HCT116 (cell line): Measurements from ENCODE around the gene PNPLA2. TPM values are rescaled to one million over a fixed set of nuclear protein-coding genes. Genes with fewer than 3 reads are reported as not detected.

Experiments used
- ATAC-seq: fragments of 200-7000 bp; cut with Tn5 transposase; 2 replicates; pipeline ENCODE4 v1.9.1; 2020; ENCODE audit warnings: mild to moderate bottlenecking, moderate library complexity
- BruUV-seq: library from RNA; stranded (reverse); fragments of 400-500 nt; replicated peaks from 2 replicates; lab custom pipeline; 2021; lab: Mats Ljungman, UMichigan
- CTCF ChIA-PET: fragments of 300-600 bp; sonication (Branson Sonifier 250); formaldehyde crosslinking; loops from one replicate; lab custom pipeline; 2021; ENCODE audit warnings: antibody characterized with exemption; lab: Charles Lee
- POLR2A ChIA-PET: fragments of 300-600, 350-600 bp; sonication (Branson Sonifier 250); formaldehyde crosslinking; loops from one replicate; lab custom pipeline; 2021; ENCODE audit warnings: antibody characterized with exemption; lab: Charles Lee
- RAD21 ChIA-PET, 2 experiments: fragments of 300-600 bp; sonication (Branson Sonifier 250); formaldehyde crosslinking; loops; one replicate each; lab custom pipeline; 2023; ENCODE audit warnings: low total read pairs in 2 of 2; ENCODE audit not compliant: uncharacterized antibody in 2 of 2, unreplicated experiment in 2 of 2, low non-redundant PET in 1 of 2; lab: Charles Lee
- DNase-seq: peaks from one replicate; pipeline ENCODE4 v3.0.0-alpha.2; 2010; ENCODE audit warnings: low read depth, low spot score
- H2AFZ ChIP-seq: fragments of 200-600 bp; shearing (Covaris generic), sonication (generic); 2 replicates; pipeline ENCODE4 v1.6.1; 2017; ENCODE audit warnings: low read depth, mixed run types, mixed read lengths, antibody characterized with exemption, low read length; ENCODE audit not compliant: poor library complexity, severe bottlenecking
- H3K27ac ChIP-seq: 2 replicates; pipeline ENCODE4 v1.5.1; 2012; ENCODE audit warnings: low read depth, low read length
- H3K27me3 ChIP-seq: fragments of 200-600 bp; sonication (generic); 2 replicates; pipeline ENCODE4 v1.6.1; 2016; ENCODE audit warnings: mixed run types, low read length, mixed read lengths; ENCODE audit not compliant: insufficient read depth
- H3K36me3 ChIP-seq, 2 experiments: fragments of 200-500 bp in 1 of 2; fragments of 200-600 bp in 1 of 2; sonication (Bioruptor generic) in 1 of 2; sonication (generic) in 1 of 2; 2 replicates each; pipeline versions ENCODE4 v1.5.1 to v1.6.1; 2014 to 2016; ENCODE audit warnings: low read length in 2 of 2, inconsistent platforms in 1 of 2, mixed read lengths in 1 of 2, mixed run types in 1 of 2; ENCODE audit not compliant: insufficient read depth in 2 of 2, control insufficient read depth in 1 of 2
- H3K4me1 ChIP-seq, 2 experiments: fragments of 200-600 bp in 1 of 2; sonication (generic) in 1 of 2; 2 replicates each; pipeline versions ENCODE4 v1.5.1 to v1.6.1; 2012 to 2017; ENCODE audit warnings: low read length in 2 of 2, inconsistent platforms in 1 of 2, mild to moderate bottlenecking in 1 of 2, mixed read lengths in 1 of 2, mixed run types in 1 of 2, moderate library complexity in 1 of 2; ENCODE audit not compliant: insufficient read depth in 2 of 2, control insufficient read depth in 1 of 2
- H3K4me2 ChIP-seq: fragments of 200-600 bp; sonication (generic); 2 replicates; pipeline ENCODE4 v1.6.1; 2017; ENCODE audit warnings: mixed run types, low read length, mixed read lengths
- H3K4me3 ChIP-seq, 2 experiments: fragments of 200-600 bp in 1 of 2; sonication (generic) in 1 of 2; replicated peaks in 1 of 2; 2 replicates each; pipeline ENCODE4 v1.5.1; 2011 to 2016; ENCODE audit warnings: low read length in 2 of 2, control low read depth in 1 of 2, low read depth in 1 of 2, mild to moderate bottlenecking in 1 of 2, mixed read lengths in 1 of 2, mixed run types in 1 of 2
- H3K79me2 ChIP-seq: fragments of 200-600 bp; sonication (generic); 2 replicates; pipeline ENCODE4 v1.6.1; 2017; ENCODE audit warnings: mild to moderate bottlenecking, mixed run types, low read length, moderate library complexity, mixed read lengths; ENCODE audit not compliant: insufficient read depth
- H3K9ac ChIP-seq: fragments of 200-600 bp; sonication (generic); 2 replicates; pipeline ENCODE4 v1.6.1; 2016; ENCODE audit warnings: low read length, mixed read lengths
- H3K9me2 ChIP-seq: fragments of 200-600 bp; sonication (generic), shearing (Covaris generic); 2 replicates; pipeline ENCODE4 v1.6.1; 2017; ENCODE audit warnings: mixed run types, mild to moderate bottlenecking, moderate library complexity; ENCODE audit not compliant: insufficient read depth
- H3K9me3 ChIP-seq, 2 experiments: fragments of 200-500 bp in 1 of 2; fragments of 200-600 bp in 1 of 2; sonication (Bioruptor generic) in 1 of 2; sonication (generic) in 1 of 2; 2 replicates each; pipeline ENCODE4 v1.6.1; 2014 to 2017; ENCODE audit warnings: low read length in 2 of 2, mixed read lengths in 2 of 2, inconsistent platforms in 1 of 2, low read depth in 1 of 2, mild to moderate bottlenecking in 1 of 2, mixed run types in 1 of 2, moderate library complexity in 1 of 2; ENCODE audit not compliant: control insufficient read depth in 1 of 2, insufficient read depth in 1 of 2
- H4K20me1 ChIP-seq: fragments of 200-600 bp; sonication (generic), shearing (Covaris generic); 2 replicates; pipeline ENCODE4 v1.6.1; 2017; ENCODE audit warnings: mixed run types, mild to moderate bottlenecking, moderate library complexity; ENCODE audit not compliant: insufficient read depth
- CBX3 ChIP-seq: IDR thresholded peaks from 2 replicates; pipeline ENCODE4 v1.6.1; 2012; ENCODE audit warnings: low read depth
- EGR1 ChIP-seq: IDR thresholded peaks from 2 replicates; pipeline ENCODE4 v1.6.1; 2012; ENCODE audit warnings: low read depth
- EZH2phosphoT487 ChIP-seq: fragments of 200-600 bp; IDR thresholded peaks from 2 replicates; pipeline ENCODE4 v1.6.1; 2018; ENCODE audit warnings: antibody characterized with exemption, borderline replicate concordance
- POLR2A ChIP-seq: IDR thresholded peaks from 2 replicates; pipeline ENCODE4 v1.7.0; 2011; ENCODE audit warnings: borderline replicate concordance; ENCODE audit not compliant: insufficient read depth, insufficient read length; ENCODE audit errors: extremely low read depth
- POLR2AphosphoS5 ChIP-seq: IDR thresholded peaks from 2 replicates; pipeline ENCODE4 v1.6.1; 2011; ENCODE audit warnings: mild to moderate bottlenecking, low read depth, low read length, moderate library complexity
- SIN3A ChIP-seq: IDR thresholded peaks from 2 replicates; pipeline ENCODE4 v1.6.1; 2012; ENCODE audit warnings: low read depth
- YY1 ChIP-seq: IDR thresholded peaks from 2 replicates; pipeline ENCODE4 v1.6.1; 2011; ENCODE audit warnings: low read length, low read depth, moderate library complexity, mild to moderate bottlenecking; ENCODE audit not compliant: insufficient replicate concordance; ENCODE audit errors: extremely low read depth
- intact Hi-C: fragments of 100-400 bp; cut with micrococcal nuclease; formaldehyde crosslinking; loops from 2 replicates; pipeline ENCODE4 v1.10.0; 2022
- total RNA-seq: library from RNA; stranded (reverse); gene quantifications from one replicate; pipeline ENCODE4 v1.2.1, GENCODE V29; 2021; ENCODE audit not compliant: unreplicated experiment
- TF ChIP-seq, protein P1 (sequence below), 3 experiments: fragments of 200-600 bp in 1 of 3; sonication (generic) in 1 of 3; IDR thresholded peaks in 2 of 3; conservative IDR thresholded peaks in 1 of 3; 2 replicates each; pipeline ENCODE4 v1.5.1; 2012 to 2017; ENCODE audit warnings: low read depth in 2 of 3, low read length in 2 of 3, antibody characterized with exemption in 1 of 3, borderline replicate concordance in 1 of 3, control low read depth in 1 of 3, mild to moderate bottlenecking in 1 of 3, mixed read lengths in 1 of 3, mixed run types in 1 of 3, moderate library complexity in 1 of 3; ENCODE audit not compliant: insufficient read depth in 1 of 3

The PNPLA2 gene
- total RNA-seq, 1 experiment from 2014 or later = 124 TPM

DNA sequence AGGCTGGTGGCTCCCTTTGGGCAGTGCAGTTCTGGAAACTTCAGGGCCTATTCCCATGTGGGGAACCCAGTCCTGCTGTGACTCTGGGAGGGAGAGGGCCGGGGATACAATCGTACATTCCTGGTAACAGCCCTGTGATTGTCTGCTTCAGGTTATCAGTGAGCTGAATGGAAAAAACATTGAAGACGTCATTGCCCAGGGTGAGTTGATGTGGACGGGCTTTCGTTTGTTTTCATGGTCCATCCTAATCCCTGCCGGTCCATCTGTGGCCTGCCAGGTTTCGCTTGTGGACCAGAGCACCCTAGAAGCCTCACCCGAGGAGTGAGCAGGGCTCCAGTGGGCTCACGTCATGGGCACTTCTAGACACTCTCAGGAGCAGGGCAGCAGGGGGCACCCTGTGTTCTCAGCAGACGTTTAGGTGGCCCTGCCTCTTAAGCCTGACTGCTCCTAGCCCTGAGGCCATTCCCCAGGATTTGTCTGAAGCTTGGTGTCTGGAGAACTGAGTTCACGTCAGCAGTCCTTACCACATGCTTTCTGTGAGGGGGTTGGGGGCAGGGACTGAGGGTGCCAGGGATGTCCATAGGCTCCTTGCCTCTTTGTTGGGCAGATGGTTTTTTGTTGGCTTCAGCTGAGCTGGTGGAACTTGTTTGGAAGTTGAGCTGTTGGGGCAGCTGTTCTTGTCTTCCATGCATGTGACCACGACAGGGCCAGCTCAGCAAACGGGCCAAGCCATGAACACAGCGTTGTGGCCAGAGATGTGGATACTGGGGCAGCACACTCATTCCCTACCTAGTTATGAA is 7.1 kb upstream of the PNPLA2 start:
- H3K9me3 ChIP-seq = no peaks in the 10 kb centered on the region
- H3K4me3 ChIP-seq = peak overlapping the region; percentile 82 to 97
- no peaks in the 10 kb centered on the region for H3K9me2 ChIP-seq
- H3K27ac ChIP-seq = peak overlapping the region; percentile 93
- no peak for DNase-seq
- peak overlapping the region; percentile 100 for H3K9ac ChIP-seq
- intact Hi-C loops = no loop called here
- TF ChIP-seq YY1 (no peak), EGR1 (no peak), EZH2phosphoT487 (no peak), CBX3 (no peak), SIN3A (no peak), POLR2A (no peak), POLR2AphosphoS5 (no peak)
- TF ChIP-seq, protein P1, sequence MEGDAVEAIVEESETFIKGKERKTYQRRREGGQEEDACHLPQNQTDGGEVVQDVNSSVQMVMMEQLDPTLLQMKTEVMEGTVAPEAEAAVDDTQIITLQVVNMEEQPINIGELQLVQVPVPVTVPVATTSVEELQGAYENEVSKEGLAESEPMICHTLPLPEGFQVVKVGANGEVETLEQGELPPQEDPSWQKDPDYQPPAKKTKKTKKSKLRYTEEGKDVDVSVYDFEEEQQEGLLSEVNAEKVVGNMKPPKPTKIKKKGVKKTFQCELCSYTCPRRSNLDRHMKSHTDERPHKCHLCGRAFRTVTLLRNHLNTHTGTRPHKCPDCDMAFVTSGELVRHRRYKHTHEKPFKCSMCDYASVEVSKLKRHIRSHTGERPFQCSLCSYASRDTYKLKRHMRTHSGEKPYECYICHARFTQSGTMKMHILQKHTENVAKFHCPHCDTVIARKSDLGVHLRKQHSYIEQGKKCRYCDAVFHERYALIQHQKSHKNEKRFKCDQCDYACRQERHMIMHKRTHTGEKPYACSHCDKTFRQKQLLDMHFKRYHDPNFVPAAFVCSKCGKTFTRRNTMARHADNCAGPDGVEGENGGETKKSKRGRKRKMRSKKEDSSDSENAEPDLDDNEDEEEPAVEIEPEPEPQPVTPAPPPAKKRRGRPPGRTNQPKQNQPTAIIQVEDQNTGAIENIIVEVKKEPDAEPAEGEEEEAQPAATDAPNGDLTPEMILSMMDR (IDR thresholded peaks at IDR 0.05 in 2 of 3, conservative IDR thresholded peaks at IDR 0.05 in 1 of 3; ENCODE audit: borderline replicate concordance in 1 of 3, insufficient read depth in 1 of 3, low read depth in 2 of 3, low read length in 2 of 3) = peak in 2 of 3 experiments; percentile 8 to 16; a peak in 1 of 6 replicates
- TF ChIP-seq, all 23 proteins: peak for 1
- H3K27me3 ChIP-seq = no peaks in the 10 kb centered on the region
- peaks cover 17 to 55% of the 10 kb centered on the region in 2 experiments for H3K4me1 ChIP-seq
- H3K4me2 ChIP-seq = peak overlapping the region; percentile 88
- H3K36me3 ChIP-seq = peaks cover 21 to 38% of the 10 kb centered on the region in 2 experiments
- H2AFZ ChIP-seq = no peak overlapping the region
- CTCF ChIA-PET = no interaction called here
- no peak for ATAC-seq
- H3K79me2 ChIP-seq = peaks cover 52% of the 10 kb centered on the region
- RAD21 ChIA-PET = no interaction called here
- POLR2A ChIA-PET = interaction anchor here (1.8 kb wide), 1 partner anchor 8 kb away, joined by 9 read pairs; the partner anchor contains the start of gene PNPLA2
- no TSS peak for BruUV-seq
- peaks cover 17% of the 10 kb centered on the region; the same call in 1 of the 2 replicates for H4K20me1 ChIP-seq
